Pons (tissue), 1 donor: Measurements from ENCODE around the gene TUBA4B.

ENCODE experiments used
- DNase-seq: peaks from one replicate; pipeline ENCODE4 v3.0.0-alpha.2; 2016; ENCODE audit warnings: low spot score

The TUBA4B gene

DNA sequence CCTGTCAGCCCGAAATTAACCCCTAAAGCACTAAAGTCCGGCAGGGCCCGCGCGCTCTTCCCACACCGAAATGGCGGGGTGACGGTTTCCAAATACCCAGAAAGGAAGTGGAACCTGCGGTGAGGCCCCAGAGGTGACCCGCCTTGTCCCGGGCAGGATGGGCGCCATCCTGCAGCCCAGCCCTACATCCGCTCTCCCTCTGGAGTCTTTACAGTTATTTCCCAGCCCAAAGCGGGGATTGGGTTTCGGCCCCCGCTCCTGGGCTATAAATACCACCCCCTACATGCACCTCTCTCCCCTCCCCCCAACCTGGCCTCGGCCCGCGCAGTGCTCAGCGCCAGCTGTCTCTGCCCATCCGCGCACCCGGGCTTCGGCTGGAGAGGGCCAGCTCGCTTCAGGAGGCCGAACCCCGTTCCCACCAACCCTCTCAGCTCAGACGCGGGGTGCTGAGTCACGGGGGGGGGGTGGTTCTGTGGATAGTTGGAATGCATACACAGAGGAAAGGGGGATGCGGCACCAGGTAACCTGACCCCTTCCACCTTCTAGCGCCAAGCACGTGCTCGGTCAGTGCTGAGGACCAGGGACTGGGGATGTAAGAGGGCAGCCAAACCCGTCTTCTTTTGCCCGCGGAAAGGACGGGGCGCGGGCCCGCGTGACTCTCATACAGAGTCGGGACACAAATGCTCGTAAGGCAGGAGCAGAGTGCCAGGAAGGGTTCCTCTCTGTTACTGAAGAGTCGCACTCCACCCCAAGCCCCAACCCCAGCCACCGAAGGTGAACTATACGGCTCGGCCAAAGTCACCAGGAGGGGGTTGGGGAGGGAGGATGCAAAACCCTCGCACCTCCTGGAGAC lies at the start of gene TUBA4B:
TSS of gene TUBA4B (plus strand) at position 344 of the 853 bp plus-strand sequence. CDS start at position 509, 165 bp downstream.
- peak; percentile 11 for DNase-seq

DNA sequence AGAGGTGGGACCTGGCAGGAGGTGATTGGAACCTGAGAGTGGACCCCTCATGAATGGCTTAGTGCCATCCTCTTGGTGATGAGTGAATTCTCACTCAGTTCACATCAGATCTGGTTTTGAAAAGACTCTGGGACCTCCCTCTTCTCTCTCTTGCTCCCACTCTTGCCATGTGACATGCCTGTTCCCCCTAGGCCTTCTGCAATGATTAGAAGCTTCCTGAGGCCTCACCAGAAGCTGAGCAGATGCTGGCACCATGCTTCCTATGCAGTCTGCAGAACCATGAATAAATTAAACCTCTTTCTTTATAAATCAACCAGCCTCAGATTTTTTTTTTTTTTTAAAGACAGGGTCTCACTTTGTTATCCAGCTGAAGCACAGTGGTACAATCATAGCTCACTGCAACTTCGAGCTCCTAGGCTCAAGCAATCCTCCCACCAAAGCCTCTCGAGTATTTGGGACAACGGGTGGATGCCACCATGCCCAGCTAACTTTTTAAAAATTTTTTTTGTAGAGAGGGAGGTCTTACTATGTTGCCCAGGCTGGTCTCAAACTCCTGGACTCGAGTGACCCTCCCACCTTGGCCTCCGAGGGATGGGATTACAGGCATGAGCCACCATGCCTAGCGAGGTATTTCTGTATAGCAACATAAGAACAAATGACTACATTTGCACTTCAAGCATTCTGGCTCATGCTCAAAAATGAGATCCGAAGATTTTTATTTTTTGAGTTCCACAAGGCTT lies 48.4 kb upstream of the TUBA4B start:
- DNase-seq, result no peak

DNA sequence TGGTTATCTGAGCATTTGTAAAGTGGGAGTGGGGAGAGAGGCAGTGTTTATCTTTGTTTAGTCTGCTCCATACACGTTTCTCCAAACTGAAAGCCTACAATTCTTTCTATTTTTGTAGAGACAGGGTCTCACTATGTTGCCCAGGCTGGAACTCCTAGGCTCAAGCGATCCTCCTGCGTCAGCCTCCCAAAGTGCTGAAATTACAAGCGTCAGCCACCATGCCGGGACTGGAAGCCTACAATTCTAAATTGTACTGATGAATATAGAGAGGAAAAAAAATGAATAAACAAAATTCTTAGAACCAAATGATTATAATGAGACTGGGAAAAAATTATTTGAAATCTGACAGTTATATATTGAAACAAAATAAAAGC lies 47.9 kb upstream of the TUBA4B start:
- DNase-seq, result no peak

DNA sequence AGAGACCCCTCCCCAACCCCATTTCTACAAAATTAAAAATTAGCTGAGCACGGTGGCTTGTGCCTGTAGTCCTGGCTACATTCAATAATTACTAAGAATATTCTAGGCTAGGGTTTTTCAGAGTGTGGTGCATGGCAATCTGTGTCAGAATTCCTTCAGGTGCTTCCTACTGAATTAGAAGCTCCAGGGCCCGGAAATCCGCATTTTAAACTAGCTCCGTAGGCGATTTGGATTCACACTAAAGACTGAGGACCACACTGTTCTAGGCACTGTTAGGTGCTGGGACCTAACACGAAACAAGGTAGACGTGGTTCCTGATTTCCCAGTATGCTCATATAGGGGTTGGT lies 47.1 kb upstream of the TUBA4B start:
- DNase-seq, result no peak

DNA sequence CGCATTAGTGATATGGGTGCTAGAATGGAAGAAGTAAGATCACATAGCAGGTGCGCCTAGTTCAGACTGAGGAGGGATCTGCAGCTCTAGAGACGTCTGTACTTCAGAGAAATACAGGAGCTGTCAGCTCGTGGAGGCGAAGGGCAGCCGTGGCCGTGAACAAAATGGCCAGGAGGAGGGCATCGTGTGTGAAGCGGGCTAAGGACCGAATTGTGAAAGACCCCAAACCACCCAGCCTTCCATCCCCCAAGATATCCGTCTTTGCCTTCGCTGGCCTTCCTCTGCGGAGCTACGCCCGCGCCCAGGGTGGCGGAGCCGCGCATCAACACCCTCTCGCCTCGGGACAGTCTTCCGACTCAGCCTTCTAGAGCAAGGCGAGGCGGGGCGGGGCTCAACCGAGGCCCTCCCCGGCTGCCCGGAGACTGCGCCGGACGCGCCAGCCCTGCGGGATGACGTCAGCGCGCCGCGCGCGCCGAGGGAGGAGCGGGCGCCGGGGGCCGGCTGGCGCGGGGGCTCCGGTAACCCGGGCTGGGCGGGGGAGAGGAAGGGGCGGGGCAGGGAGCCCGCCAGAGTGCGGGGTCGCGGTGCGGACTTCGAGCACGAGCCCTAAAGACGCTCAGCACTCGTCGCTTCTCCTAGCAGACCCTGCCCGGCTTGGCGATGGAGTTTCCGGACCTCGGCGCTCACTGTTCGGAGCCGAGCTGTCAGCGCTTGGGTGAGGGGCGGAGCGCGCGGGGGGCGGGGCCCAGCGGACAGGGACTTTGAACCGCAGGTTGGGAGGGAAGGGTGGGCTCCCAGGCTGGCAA lies 46.5 kb upstream of the TUBA4B start, which contains the start of gene ZFAND2B:
TSS of gene ZFAND2B (plus strand) at position 455 of the 806 bp plus-strand sequence. CDS start at position 661, 206 bp downstream.
- DNase-seq, result peak; percentile 94

DNA sequence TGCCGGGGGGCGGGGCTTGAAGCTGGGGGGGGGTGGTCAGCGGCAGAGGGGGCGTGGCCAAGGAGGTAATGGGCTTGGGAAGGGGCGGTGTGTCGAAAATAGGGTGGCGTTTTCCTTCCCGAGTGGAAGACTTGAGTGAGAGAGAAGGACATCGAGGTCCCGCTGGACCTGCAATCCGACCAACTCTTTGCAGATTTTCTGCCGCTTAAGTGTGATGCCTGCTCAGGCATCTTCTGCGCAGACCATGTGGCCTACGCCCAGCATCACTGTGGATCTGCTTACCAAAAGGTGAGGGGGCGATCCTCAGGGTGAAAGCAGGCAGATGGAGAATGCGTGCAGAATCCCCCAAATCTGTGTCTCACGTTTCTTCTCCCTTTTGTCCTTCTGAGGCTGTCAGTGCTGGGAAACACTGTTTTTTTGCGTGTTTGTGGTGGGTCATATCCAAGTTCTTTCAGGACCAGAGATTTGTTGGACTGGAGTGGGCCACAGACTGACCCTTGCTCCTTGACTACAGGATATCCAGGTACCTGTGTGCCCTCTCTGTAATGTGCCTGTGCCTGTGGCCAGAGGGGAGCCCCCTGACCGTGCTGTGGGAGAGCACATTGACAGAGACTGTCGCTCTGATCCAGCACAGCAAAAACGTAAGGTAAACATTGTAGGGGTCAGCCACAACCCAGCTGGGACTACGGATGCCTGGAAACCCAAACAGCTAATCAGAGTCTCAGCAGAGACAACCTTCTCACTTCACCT lies 45.7 kb upstream of the TUBA4B start:
- peak; percentile 65 for DNase-seq

DNA sequence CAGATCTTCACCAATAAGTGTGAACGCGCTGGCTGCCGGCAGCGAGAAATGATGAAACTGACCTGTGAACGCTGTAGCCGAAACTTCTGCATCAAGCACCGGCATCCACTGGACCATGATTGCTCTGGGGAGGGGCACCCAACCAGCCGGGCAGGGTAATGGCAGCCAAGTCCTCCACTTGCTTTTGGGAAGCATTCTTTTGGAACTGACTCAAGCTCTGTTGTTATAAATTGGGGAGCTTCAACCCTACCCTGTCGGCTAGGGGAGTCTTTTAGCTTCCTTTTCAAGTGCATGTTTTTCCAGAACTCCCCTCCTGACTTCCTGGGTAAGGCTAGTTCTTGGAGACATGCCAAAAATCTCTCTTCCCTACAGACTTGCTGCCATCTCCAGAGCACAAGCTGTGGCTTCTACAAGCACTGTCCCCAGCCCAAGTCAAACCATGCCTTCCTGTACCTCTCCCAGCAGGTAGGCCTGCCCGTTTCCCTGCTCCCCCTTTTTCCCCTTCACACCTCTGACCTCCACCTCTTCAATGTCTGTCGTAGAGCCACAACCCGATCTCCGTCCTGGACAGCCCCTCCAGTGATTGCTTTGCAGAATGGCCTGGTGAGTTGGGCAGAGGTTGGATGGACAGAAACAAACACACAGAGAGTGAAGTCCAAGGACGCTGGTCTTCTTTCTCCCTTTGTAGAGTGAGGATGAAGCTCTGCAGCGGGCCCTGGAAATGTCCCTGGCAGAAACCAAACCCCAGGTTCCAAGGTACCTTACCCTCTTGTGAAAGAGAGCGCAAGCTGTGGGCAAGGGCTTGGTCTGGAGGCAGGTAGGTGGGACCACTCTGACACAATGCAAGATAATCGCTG lies 44.9 kb upstream of the TUBA4B start:
- DNase-seq, result peak; percentile 28

DNA sequence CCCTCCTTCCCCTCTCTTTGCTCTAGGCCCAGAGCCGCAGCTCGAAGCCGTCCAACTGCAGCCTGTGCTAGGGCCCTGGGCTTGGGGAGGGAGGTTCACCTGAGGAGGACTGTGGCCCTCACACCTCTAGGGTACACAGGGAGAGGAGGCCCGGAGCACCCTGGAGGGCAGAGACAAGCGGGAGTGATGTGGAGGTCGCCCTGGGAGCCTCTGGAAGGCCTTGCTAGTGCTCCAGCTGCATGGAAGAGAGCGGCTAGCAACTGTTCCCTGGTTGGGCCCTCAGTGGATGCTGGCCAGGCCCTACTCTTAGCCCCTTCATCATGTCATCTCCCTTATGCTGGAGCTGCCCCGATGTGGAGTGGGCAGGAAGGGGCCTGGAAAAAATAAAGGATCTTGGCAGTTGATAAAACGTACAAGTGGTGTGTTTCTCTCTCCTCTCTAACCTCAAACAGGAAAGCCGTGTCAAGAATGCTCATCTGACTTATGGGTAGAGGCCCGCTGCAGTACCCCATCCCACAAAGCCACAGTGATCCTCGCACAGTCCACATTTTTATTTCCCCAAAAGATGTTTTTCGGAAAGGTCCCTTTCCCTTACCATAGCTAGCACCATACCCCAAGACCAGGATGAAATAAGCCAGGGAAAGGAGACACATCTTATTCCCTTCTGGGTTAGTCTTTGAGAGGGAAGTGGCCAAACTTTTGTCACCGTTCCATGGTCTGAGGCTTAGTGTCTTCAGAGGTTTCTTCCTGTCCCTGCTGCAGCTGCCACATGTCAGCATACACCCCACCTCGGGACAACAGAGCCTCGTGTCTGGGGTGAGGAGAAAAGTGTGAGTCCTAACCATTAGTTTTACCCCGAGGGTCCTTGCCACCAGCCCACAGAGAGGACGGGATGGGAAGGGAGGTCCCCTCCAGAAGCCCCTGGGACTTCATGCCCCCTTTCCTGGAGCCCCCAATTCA lies 43.5 kb upstream of the TUBA4B start:
- no peak for DNase-seq

DNA sequence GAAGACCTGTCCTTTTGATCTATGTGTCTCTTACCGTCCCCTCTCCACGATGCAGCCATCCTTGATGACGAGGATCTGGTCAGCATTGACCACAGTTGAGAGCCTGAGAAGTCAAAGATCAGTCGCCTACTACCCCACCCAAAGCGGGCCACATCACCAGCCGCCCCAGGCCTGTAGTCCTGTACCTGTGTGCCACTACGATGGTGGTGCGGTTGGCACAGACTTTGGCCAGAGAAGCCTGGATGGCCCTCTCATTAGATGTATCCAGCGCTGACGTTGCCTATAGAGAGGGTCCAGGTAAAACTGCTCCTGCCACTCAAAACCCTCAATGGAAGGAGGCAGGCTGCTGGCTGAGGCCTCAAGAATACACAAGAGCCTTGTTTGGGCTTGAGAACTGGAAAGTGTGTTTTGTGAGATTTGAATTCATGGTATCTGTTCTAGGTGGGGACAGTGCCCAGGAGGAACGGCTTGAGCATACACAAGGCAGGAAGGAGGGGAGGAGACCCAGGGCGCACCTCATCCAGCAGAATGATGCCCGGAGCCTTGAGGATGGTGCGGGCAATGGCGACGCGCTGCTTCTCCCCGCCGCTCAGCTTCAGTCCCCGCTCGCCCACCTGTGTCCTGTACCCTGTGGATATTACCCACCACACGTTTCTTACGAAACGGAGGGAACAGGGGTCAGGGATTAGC lies 42.7 kb upstream of the TUBA4B start:
- DNase-seq, result no peak

DNA sequence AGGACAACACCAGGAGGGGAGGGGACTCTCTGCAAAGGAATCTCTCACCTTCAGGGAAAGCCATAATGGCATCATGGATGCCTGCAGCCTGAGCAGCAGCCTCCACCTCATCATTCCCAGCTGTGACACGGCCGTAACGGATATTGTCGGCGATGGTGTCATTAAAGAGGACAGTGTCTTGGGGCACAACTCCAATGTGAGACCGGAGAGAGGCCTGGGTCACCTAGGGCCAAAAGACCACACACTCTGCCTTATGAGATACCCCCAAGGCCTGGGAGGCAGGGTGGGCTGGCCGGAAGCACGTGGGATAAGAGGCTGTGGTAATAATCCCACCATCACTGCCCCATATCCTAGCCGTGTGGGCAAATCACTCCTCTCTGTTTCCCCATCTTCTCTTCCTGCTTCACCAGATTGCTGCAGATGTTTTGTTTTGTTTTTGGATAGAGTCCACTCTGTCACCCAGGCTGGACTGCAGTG lies 42.1 kb upstream of the TUBA4B start:
- DNase-seq, result no peak

DNA sequence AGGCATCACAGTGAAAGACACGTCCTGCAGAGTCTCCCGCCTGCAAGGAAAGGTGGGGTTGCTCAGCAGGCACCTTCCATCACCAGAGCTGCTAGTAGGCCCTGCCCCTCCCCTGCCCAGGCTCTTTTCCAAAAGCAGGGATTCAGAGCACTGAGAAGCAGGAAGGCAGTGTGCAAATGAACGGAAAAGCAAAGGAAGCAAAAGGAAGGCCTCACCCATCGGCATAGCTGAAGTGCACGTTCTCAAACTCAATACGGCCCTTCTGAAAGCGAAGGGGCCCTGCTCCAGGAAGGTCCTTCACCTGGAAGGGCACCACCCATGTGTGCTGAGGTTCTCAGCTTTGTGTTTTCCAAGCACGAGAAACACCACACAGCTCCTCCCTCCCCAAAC lies 40.0 kb upstream of the TUBA4B start:
- DNase-seq, result no peak

DNA sequence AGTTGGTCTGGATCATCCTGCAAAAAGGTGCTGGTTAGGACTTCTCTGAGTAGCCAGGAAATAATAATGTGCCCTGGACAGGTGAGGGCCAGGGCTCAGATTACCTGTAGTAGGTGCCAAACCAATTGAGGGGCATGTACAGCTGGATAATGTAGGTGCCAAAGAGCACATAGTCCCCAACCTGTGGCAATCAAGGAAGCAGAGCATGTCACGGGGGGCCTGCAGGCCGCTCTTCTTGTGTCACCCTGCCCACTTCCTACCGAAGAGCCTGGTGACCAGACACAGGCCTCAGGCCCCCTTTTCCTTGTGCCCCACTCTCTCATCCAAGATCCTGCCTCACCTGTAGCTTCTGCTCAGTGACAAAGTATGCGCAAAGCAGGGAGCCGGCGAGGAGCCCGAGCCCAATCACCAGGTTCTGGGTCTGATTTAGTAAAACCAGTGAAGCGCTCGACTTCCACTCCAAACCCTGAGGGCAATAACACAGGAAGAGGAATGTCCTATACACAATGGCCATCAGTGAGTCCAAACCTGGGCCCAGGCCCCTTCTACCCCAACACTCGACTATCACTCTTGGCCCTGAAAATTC lies 39.5 kb upstream of the TUBA4B start:
- no peak for DNase-seq

DNA sequence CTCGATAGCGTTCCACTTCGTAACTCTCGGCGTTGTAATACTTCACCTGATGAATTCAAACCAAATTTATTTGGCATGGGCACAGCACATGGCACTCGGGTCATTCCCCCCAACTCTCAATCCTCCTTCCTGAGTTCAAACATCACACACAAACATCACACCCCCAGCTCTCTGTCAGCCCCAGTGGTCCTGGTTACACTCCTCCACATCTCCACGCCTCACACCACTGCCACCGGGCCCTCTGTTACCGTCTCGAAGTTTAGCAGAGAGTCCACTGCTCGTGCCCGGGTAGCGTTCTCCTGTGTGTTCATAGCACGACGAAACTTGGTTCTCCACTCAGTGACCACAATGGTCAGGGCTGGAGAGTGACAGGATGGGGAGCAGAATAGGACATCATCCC lies 38.9 kb upstream of the TUBA4B start:
- no peak for DNase-seq

DNA sequence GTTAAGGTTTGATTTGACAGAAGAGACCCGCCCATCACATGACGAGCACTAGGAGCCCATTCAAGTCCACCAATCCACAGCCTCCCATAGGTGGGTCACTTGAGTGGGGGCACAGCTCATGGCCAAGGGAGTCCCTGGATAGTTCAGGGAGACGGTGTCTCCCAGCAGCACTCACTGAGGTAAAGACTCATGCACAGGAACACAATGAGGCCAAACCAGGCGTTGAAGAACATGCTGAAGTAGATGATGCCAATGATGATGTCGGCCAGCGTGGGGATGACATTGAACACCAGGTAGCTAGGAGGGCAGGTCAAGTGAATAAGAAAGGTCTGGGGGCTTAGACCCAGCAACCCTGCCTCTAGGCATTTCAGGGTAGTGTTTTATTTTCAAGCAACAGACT lies 38.3 kb upstream of the TUBA4B start:
- DNase-seq, result no peak

DNA sequence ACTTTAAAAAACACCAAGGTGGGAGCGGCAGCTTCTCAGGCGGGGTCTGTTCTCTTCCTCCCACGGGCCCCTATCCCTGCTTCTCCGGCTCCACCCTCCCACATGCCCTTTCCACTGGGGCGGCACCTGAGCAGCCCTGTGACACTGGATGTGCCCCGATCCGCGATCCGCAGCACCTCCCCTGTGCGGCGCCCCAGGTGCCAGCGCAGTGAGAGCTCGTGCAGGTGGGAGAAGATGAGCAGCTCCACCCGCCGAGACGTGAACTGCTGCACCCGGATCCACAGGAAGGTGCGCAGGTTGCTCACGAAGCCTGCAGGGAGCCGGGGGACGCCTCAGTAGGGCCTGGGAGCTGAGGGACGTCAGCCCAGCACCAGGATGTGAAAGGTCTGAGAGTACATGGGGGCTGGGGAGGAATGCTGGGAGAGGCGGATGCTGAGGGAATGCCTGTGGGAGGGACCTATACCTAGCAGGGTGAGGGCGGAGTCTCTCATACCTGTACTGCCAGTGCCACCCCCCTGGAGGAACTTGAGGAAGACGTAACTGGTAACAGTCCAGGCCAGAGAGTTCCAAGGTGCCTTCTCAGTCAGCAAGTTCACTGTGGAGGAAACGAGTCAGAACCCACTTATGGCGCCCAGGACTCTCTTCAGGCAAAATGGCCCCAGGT lies 37.0 kb upstream of the TUBA4B start:
- no peak for DNase-seq

DNA sequence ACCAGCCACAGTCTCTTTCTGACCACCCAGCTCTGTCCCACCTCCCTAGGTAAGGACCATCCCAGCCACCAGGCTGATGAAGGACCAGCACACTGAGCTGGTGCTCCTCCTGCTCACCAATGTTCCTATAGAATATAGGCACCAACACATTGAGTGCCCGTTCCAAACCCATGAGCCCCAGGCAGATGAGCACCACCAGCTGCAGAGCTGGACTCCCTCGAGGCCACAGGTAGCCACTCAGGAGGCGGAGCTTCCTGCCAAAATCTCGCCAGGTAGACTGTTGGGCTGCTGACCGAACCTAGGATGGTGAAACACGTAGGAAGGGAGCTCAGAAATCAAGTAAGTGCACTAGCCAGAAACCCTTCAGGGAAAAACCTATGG lies 36.5 kb upstream of the TUBA4B start:
- no peak for DNase-seq

DNA sequence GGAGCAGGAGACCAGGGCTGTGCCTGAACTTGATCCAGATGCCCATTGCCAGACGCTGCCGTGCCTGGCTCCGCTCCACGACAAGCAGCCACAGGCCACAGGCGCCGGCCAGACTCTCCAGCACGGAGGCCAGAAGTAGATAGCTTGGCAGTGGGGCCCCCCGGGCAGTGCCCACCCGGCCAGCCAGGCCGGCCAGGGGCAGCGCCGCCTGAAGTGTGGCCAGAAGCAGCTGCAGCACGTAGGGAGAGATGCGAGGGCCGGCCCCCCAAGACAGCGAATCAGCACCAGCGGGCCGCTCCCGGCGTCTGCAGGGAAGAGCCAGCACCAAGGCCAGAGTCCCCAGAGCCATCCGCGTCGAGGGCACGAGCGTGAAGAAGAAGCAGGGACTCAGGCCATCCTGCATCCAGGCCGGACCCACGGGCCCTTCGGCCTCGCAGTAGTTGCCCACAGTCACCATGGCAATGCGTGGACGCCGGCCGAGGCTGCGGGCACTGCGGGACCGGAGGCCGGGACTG lies 34.8 kb upstream of the TUBA4B start:
- no peak for DNase-seq
